Hematopoietic multipotent progenitor cell treated with erythropoietin and hydrocortisone succinate and interleukin-3 and kit ligand, for 6 days (in vitro differentiated cells): ENCODE measurements around the gene PPP2R5C.
A peak's percentile ranks its signal among the peaks of the same experiment; 100 is the strongest.
"Not testable (repeated sequence)": the region's sequence is repeated elsewhere in the genome, so short reads cannot be mapped to it uniquely, and the experiment has no call there.

Experiments used
- DNase-seq: peaks from one replicate; pipeline ENCODE4 v3.0.0-alpha.2; 2015

Gene PPP2R5C

DNA sequence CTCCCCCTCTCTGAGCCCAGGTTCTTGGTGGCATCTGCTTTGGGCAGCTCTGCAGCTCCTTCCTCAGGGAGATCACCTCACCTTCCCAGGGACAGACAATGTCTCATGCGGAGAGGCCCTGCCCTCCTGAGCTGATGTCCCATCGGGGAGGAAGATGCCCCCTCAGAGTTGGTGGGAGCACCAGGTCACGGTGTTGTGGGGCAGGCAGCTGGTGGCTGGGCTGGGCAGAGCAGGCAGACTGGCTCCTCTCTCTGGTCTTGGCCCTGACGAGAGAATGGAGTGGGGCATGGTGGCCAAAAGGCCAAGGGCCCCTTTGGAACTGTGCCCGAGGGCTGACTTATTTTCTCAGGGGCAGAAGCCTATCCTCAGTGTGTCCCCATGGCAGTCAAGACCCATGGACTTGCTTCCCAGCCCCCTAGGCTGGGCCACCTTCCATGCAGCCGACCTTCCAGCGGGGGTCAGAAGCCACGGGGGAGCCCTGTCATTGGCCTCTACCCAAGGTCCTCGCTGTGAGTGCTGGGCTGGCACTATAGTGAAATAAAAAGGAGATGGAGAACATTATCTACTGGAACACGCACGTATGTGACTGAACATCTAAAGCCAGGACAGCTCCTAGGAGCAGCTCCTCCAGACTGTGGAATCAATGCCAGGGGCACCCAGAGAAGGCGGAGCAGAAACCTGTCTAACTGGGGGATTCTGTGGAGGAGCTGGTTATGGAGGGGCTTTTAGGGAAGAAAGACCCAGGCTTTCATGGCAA is 21.9 kb downstream of the PPP2R5C start:
- no peak for DNase-seq

DNA sequence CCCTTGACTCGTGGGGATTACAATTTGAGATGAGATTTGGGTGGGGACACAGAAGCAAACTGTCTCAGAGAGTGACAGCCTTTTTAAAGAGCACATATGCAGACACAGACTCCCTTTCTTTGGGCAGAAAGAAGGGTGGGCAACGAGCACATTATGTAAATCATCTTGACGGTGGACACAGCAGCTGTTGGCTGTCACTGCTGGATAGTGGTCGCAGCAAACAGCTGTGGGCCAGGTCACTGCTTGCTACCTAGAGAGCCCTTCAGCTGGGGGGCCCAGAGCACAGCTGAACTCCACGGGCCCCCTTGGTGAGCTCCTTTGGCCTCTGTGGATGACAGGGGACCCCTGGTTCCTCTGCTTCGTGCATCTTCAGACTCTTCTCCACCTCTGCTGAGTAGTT is 23.1 kb downstream of the PPP2R5C start:
- no peak for DNase-seq

DNA sequence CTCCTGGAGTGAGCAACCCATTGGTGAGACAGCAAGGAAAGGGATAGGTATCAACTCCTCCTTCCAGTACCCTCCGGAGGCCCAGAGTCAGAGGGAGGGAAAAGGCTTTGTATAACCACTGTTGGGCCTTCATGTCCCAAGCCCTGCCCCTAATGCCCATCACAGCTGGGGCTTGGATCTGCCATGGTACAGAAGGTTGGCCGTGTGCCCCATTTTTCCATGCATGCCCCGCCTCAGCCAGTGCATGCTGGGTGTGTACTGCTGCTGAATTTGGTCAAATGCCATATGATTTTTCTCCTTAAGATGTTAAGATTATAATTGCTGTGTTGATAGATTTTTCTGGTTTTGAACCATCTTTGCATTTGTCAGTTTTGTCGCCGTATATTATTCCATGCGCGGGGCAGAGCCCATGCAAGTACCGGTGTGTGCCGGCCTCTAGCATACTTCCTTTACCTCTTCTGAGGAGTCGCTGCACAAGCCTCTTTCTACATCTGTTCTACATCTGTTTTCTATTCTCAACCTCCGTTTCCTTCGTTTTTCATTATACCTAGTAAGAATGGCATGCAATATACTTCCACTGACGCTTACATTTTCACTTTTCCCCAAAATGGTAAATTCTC is 26.6 kb downstream of the PPP2R5C start:
- DNase-seq, result no peak

DNA sequence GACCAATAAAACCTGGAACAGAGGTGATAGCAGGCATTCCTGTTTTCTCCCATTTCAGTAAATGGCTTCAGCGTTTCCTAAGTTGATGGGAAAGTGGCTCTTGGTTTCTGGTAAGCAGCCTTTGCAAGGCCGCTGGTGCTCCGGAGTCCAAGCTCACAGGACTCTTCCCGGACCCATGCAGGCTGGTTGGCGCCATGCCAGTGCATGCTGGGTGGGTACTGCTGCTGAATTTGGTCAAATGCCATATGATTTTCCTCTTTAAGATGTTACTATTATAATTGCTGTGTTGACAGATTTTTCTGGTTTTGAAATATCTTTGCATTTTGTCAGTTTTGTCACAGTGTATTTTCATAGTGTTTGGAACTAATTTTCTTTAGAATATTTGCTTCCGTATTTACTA is 27.7 kb downstream of the PPP2R5C start:
- DNase-seq, result no peak

DNA sequence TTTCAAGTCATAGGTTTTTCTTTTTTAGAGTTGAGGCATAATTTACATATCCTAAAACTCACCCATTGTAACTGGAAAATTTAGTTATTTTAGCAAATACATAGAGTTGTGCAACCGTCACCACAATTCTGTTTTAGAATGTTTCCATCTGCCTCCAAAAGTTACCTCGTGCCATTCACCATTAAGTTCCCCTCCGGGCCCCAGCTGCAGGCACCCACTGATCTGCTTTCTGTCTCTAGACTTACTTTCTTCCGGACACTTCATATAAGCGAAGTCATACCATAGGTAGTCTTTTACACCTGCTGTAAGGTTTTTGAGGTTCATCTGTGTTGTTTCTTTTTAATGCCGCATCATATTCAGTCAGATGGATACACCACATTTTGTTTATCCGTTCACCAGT is 28.7 kb downstream of the PPP2R5C start:
- no peak for DNase-seq

DNA sequence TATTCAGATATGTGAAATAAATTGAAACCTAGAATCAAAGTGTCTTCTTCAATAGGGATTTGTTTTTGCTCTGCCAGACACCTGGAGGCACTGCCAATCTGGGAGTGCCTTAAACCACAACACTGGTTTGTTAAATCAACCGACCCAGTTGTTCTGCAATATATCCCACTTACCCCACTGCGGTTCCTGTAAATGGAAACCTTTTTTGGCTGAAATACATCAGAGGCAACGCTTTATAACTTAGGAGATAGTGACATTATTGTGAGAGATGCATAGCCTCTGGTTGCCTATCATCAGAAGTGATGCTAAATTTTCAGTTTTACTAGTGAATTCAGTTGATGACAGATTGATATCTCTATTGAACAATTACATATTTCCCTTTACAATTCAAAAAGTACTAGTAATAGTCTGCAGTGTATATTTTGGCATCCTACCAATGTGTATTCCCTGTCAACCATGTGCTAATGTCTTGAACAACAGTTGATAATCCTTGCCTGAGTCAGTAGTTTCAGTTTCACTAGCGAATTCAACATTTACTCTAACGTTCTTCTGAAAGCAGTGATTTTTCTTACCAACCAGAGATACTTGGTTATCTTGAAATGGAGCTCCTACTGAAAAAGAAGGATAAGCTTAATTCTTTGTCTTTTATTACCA is 30.5 kb downstream of the PPP2R5C start:
- no peak for DNase-seq

DNA sequence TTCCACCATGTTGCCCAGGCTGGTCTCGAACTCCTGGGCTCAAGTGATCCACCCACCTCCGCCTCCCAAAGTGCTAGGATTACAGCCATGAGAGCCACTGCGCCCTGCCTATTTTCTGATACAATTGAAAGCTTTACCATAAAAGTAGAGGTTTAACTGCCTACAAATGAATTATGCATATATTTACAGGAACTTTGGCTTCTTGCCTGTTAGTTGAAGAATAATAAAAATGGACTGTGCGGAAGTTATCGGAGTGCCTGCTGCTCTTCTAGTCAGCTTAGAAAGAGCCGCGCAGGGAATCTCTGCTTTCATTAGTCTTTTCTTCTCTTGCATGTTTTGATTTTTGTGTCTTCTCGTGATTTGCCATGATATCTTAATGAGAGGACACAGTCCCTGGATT is 34.5 kb downstream of the PPP2R5C start:
- DNase-seq, result no peak

DNA sequence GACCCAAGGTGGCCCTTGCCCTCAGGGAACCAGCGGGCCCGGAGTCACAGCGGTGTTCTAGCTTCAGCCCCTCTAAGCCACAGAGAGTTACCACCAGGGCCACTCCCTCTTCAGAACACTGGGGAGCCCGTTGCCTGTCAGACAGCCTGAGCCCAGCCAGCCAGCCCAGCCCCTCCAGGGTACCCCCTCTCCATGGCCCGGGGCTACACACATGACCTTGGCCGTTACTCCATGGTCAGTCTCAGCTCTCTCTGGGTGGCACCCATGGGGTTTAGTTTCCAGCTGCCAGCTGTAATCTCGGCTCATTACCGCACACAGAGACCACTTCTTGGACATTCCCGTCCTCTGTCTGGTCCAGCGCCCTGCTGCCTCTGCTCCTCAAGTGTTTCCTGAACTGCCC is 35.0 kb downstream of the PPP2R5C start:
- DNase-seq, result no peak

DNA sequence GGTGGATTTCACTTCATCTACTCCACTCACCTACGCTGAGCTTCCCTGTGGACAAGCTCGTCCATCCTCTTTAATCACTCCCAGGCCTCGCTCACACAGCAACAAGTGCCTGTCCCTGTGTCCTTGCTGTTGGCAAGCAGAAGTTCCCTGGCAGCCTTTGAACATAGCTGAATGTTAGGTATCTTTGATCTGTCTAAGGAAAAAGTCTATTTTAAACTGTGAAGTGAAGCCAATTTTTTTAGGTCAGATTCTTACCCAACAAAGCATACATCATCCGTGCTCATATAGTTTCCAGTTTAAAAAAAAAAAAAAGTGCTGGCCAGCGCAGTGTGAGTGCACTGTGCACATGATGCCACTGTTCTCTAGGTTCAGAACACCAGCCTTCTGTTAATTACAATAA is 36.3 kb downstream of the PPP2R5C start:
- no peak for DNase-seq

DNA sequence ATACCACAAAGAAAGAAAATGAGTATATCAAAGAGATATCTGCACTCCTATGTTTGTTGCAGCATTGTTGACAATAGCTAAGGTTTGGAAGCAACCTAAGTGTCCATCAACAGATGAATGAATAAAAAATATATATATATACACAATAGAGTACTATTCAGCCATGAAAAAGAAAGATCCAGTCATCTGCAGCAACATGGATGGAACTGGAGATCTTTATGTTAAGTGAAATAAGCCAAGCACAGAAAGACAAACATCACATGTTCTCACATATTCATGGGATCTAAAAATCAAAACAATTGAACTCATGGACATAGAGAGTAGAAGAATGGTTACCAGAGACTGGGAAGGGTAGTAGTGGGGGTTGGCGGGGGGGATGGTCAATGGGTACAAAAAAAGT is 42.9 kb downstream of the PPP2R5C start:
- not testable (repeated sequence) for DNase-seq

DNA sequence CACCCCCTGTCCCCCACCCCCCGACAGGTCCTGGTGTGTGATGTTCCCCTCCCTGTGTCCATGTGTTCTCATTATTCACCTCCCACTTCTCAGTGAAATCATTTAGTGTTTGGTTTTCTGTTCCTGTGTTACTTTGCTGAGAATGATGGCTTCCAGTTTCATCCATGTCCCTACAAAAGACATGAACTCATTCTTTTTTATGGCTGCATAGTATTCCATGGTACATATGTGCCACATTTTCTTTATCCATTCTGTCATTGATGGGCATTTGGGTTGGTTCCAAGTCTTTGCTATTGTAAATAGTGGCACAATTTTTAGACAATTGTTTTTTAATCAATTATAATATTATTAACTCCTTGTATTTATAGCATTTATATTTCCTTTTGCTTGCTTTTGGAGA is 44.7 kb downstream of the PPP2R5C start:
- not testable (repeated sequence) for DNase-seq

DNA sequence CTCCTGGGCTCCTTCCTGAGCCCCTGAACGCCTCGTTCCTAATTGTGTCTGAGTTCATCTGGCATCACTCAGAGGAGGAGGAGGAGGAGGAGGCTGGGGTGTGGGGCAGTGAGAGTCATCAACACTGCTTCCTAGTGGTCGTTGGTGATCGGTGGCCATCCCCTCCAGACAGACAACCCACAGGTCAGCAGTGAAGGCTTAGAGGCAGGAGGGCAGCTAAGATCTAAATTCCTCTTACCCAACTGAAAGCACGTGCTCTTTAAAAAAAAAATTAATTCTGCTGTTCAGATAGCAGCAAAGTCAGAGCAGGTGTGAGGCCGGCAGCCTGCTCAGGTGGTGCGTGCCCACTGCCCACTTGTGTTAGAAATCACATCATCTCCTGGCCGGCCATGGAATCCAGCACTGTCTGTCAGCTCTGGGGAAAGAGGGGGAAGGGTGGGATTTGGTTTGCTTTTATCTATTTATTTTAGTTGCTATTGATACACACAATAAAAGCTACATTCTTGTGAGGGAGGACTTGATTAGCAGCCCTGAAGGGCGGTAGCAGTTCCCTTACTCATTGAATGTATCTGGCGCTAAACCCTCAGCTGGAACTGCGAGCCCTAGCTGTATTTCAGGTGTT is 46.6 kb downstream of the PPP2R5C start:
- no peak for DNase-seq

DNA sequence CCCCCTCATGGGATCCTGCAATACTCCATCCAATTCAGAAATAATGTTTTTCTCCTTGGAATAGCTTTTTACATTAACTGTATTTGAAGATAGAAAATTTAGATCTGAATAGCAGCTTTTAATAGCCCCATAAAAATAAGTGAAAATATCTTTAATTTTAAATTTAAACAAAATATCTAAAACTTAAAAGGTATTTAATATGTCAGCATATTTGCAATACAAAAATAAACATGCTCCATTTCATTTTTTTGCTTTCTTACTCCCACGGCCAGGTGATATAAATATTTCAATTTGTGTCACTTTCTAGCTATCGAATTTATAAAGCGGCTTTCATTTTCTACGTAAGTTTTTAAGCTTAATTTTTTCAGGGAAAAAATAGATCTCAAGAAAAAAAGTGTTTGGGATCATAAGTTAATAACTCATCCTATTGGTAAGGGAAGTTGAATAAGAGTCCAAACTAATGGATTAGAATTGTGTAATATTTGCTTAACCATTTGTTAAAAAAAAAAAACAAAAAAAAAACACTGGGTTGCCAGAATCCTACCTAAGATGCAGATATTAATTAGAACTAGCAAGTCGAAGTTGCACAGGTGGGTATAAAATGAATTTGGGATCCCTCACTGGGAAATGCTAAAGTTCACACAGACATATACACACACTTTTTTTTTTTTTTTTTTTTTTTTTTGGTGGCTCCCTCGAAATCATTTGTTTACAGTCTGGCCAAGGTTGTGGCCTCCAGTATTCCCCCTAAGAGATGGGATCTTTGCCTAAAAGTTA is 47.6 kb downstream of the PPP2R5C start:
- DNase-seq, result no peak

DNA sequence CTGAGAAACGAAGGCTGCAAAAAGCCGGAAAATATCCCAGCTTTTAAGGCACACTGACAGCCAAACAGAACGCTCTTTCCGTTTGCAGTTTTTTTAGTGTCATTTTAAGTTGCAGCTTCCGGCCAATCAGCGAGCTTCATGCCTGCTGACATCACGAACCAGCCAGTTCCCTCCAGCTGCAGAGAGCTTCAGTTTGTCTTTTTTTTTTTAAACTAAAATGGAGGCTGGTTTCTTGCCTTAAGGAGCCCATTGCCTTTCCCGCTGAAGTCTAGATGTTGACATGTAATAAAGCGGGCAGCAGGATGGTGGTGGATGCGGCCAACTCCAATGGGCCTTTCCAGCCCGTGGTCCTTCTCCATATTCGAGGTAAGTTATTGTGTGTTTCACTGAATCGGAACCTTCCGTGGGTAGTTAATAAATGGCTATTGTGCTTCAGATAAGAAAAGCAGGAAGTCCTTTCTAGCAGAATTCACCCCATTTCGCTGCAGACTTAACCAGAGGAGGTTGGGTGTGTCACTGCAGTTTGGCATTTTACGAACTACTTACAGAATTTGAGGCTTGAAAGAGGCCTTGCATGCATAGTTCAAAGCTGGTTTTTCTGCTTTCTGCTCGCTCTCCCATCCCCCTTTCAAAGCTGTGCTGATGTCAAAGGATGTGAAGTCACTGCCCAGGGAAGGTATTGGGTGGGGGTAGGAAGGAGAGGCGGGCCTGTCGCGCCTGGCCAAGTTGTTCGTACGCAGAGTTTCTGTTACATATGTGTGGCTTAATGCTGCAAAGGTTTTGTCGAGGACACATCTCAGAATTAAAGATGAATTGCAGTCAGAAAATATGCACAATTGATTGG is 48.4 kb downstream of the PPP2R5C start:
- peak; percentile 98 for DNase-seq

DNA sequence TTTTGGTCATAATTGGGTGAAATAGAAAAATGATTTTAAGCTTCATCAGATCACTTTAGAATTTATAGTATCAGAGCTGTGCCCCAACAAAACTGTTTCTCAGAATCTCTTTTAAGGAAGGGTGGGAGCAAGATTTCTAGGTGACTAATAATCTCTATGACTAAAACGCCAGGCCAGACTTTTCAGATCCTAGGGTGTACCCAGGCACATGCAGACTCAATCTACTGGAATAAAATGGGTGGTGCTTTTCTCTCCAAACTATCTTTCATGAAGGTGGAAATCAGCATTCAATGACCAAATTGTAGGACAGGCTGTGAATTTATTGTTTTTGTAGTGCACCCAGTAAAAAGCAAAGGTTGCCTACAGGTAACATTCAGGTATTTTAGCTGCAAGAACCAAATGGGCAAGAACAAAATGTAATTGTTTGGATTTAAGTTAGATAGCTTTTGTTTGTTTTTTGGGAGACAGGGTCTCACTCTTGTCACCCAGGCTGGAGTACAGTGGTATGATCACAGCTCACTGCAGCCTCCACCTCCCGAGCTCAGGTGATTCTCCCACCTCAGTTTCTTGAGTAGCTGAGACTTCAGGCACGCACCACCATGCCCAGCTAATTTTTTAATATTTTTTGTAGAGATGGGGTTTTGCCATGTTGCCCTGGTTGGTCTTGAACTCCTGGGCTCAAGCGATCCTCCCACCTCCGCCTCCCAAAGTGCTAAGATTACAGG is 49.5 kb downstream of the PPP2R5C start:
- peak; percentile 61 for DNase-seq

DNA sequence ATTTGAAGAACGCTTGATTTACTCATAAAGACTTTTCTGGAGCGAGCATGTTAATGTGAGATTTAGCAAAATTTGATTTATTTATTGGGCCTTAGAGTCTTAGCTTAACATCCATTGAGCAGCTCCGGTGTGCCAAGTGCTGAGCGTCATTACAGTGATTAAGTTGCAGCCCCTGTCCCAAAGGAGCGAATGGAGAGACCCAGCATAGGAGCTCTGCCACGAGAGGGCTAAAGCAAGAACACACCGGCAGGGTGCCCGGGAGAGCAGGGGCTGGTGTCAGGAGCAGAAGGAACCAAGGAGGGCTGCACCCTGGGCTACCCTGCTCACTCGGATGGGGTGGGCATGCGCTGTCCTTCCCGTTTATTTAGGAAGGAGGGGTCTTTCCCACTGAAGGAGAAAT is 50.6 kb downstream of the PPP2R5C start:
- no peak for DNase-seq

DNA sequence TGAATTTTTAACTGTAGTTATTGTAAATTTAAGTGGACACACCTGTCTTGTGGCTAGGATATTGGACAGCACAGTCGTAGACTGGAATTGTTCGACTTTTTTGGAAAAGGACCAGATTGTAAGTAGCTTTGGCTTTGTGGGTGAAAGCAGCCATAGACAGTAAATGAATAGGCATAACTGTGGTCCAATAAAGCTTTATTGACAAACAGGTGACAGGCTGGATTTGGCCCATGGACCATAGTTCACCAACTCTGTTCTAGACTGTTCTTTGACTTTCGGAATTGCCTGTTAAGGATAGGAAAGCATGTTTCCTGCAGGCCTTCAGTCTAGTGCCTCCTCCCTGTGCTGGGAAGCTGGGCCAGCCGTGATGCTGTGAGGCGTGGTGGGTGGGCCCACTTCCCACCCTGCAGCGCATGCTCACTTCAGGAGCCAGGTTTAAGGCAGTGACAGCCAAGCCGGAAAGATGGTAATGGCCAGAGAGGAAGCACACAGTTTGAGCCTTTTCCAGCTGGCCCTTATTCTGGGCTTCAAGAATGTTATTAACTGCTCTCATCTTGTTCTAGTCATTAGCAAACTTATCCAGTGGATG is 51.8 kb downstream of the PPP2R5C start:
- no peak for DNase-seq

DNA sequence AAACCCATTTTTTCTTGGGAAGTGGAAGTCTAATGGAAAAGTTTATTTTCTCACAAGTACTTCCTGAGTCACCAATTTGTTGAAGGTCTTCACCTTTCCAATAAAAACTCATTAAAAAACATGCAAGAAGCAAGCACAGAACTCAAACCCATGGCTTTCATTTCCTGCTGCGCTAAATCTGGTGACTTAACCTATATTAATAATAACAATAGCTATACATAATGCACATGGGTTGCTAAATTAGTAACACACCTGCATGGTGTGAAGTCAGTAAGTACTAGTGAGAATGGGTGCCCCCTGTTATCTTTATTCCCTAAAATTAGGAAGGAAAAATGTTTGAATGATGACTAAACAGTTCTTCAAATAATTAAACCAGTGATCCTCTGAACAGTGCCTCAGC is 52.3 kb downstream of the PPP2R5C start:
- DNase-seq, result no peak

DNA sequence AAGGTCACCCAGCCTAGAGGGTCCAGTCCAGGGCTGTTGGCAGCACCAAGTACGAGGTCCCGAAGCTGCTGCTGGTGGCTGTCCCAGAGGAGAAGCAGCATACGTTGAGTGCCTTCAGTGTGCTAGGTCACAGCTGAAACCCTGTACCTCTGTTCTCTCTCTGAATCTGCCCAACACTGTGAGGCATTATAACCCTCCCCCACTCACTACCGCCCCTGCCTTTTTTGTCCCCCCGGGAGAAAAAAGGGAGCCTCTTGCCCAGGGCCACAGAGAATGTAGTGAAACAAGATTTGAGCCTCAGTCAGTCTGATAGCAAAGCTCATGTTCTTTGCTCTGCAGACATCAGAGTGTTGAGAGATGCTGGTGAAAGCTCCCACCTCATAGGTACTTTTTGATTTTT is 53.4 kb downstream of the PPP2R5C start:
- no peak for DNase-seq

DNA sequence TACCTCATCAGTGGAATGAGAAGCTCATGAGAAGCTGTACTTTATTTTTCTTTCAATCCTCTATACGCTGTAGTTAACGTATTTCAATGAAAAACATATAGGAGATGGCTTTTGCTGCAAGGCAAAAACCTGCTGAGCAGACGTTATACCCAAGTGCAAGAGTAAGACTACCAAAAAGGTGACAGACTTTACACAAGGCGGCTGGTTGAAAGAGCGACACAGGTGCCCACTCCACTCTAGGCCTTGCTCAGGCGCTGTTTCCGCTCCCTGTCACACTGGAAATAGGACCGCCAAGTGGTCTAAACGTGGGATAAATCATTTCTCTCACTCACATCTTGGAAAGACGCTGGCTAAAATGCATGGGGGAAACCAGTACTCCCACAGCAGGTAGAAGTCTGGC is 54.5 kb downstream of the PPP2R5C start:
- DNase-seq, result no peak

DNA sequence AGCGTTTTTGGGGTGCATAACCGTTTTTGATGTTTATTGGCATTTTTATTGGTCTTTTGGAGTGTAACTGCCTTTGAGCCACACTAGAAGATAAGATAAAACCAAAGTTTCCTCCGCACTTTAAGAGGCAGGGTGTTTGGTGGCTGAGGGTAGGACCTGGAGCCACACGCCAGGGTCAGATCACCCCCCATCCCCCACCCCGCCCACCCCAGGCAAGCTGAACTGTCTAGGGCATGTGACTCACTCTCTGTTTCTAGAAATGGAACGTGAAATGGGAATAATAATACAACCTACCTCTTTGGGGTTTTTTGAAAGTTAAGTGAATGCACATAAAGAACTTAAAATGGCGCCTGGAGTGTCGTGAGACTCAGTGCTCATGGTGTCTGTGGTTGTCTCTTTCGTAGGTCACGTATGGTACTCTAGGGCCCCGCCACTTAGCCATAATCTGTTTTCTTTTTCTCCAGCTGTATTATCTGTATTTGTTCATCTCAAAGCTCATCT is 56.0 kb downstream of the PPP2R5C start:
- DNase-seq, result peak; percentile 75
